CD1c-positive myeloid dendritic cell (primary cell): ENCODE data around the gene RETSAT.

Experiments used
- DNase-seq: peaks from one replicate; pipeline ENCODE4 v3.0.0-alpha.2; 2016; ENCODE audit errors: extremely low spot score

RETSAT gene

GRCh38 chr2:85308201-85308600 is 46.1 kb downstream of the RETSAT start:
- no peak for DNase-seq

GRCh38 chr2:85307527-85307897 is 46.8 kb downstream of the RETSAT start:
- no peak for DNase-seq

- DNase-seq = no peak
Measured at GRCh38 chr2:85303780-85304531, 50.4 kb downstream of the RETSAT start.

- no peak for DNase-seq
Measured at GRCh38 chr2:85302121-85302520, 52.2 kb downstream of the RETSAT start.
